IPS-NIHi7 (cell line): ENCODE data around the gene CCDC82.

Experiments
- DNase-seq: peaks from one replicate; pipeline ENCODE4 v3.0.0; 2012; ENCODE audit warnings: mixed read lengths; ENCODE audit errors: extremely low spot score

CCDC82 gene

GRCh38 chr11:96306933-96307775, 82.6 kb downstream of the CCDC82 start:
- peak; percentile 31 for DNase-seq

GRCh38 chr11:96306600-96306932, 83.1 kb downstream of the CCDC82 start:
- no peak for DNase-seq

GRCh38 chr11:96306071-96306470, 83.6 kb downstream of the CCDC82 start:
- no peak for DNase-seq

- no peak for DNase-seq
These were observed 85.7 kb downstream of the CCDC82 start for GRCh38 chr11:96303980-96304379.

- DNase-seq, result no peak
These were observed 86.6 kb downstream of the CCDC82 start for GRCh38 chr11:96303064-96303463.
